CD14-positive monocyte (primary cell): ENCODE measurements around the gene ZSCAN5A. TPM values are rescaled to one million over a fixed set of nuclear protein-coding genes. Genes with fewer than 3 reads are reported as not detected.
A peak's percentile ranks its signal among the peaks of the same experiment; 100 is the strongest.
"Not testable (repeated sequence)": the region's sequence is repeated elsewhere in the genome, so short reads cannot be mapped to it uniquely, and the experiment has no call there.

Experiments used
- DNase-seq, 3 donors: peaks; one replicate each; pipeline ENCODE4 v3.0.0-alpha.2; 2011 to 2022
- H2AFZ ChIP-seq: 2 replicates; pipeline ENCODE4 v1.6.0; 2012; ENCODE audit warnings: mild to moderate bottlenecking, low read depth, low read length, inconsistent platforms; ENCODE audit not compliant: insufficient read depth, poor library complexity, severe bottlenecking
- H3K27ac ChIP-seq, 2 donors: 1 replicate in 1 of 2; 2 replicates in 1 of 2; pipeline ENCODE4 v1.5.1; 2012 to 2013; ENCODE audit warnings: low read length in 2 of 2, control low read depth in 1 of 2, inconsistent platforms in 1 of 2, low read depth in 1 of 2, mild to moderate bottlenecking in 1 of 2
- H3K27me3 ChIP-seq, 2 donors: one replicate each; pipeline versions ENCODE4 v1.6.0 to v1.6.1; 2011 to 2013; ENCODE audit warnings: low read length in 2 of 2; ENCODE audit not compliant: control insufficient read depth in 2 of 2, insufficient read depth in 2 of 2
- H3K36me3 ChIP-seq, 2 donors: replicated peaks in 1 of 2; 1 replicate in 1 of 2; 2 replicates in 1 of 2; pipeline versions ENCODE4 v1.5.1 to v1.6.1; 2012 to 2013; ENCODE audit warnings: low read length in 2 of 2, control low read depth in 1 of 2, inconsistent platforms in 1 of 2, mild to moderate bottlenecking in 1 of 2; ENCODE audit not compliant: insufficient read depth in 2 of 2, control insufficient read depth in 1 of 2
- H3K4me1 ChIP-seq, 2 donors: 1 replicate in 1 of 2; 2 replicates in 1 of 2; pipeline versions ENCODE4 v1.5.1 to v1.6.1; 2012 to 2013; ENCODE audit warnings: low read length in 2 of 2, control low read depth in 1 of 2, inconsistent platforms in 1 of 2, mild to moderate bottlenecking in 1 of 2, moderate library complexity in 1 of 2; ENCODE audit not compliant: insufficient read depth in 2 of 2, control insufficient read depth in 1 of 2
- H3K4me2 ChIP-seq: replicated peaks from 2 replicates; pipeline ENCODE3; 2012; ENCODE audit warnings: low read length, moderate library complexity, mild to moderate bottlenecking; ENCODE audit not compliant: poor library complexity, severe bottlenecking; ENCODE audit errors: extremely low read depth
- H3K4me3 ChIP-seq, 3 experiments: fragments of 200-600 bp in 1 of 3; sonication (generic) in 1 of 3; replicated peaks in 1 of 3; 1 replicate in 2 of 3; 2 replicates in 1 of 3; pipeline ENCODE4 v1.5.1; 2011 to 2013; ENCODE audit warnings: low read length in 3 of 3, mild to moderate bottlenecking in 3 of 3, control low read depth in 2 of 3, low read depth in 2 of 3, inconsistent platforms in 1 of 3, moderate library complexity in 1 of 3
- H3K79me2 ChIP-seq: 2 replicates; pipeline ENCODE4 v1.6.0; 2012; ENCODE audit warnings: mild to moderate bottlenecking, control low read depth, inconsistent platforms, low read length, moderate library complexity; ENCODE audit not compliant: insufficient read depth
- H3K9ac ChIP-seq: 2 replicates; pipeline ENCODE4 v1.6.0; 2017; ENCODE audit warnings: low read length, mild to moderate bottlenecking; ENCODE audit not compliant: insufficient read depth, poor library complexity, severe bottlenecking
- H3K9me3 ChIP-seq, 2 donors: replicated peaks in 1 of 2; 1 replicate in 1 of 2; 2 replicates in 1 of 2; pipeline versions ENCODE4 v1.5.1 to v1.6.1; 2012 to 2013; ENCODE audit warnings: low read length in 2 of 2, control low read depth in 1 of 2; ENCODE audit not compliant: control insufficient read depth in 1 of 2, insufficient read depth in 1 of 2
- H4K20me1 ChIP-seq: 2 replicates; pipeline ENCODE4 v1.6.0; 2012; ENCODE audit warnings: mild to moderate bottlenecking, low read length, control low read depth, moderate library complexity; ENCODE audit not compliant: insufficient read depth
- H3K27ac Mint-ChIP-seq, 7 donors: one replicate each; pipeline ENCODE4 v1.8.0; 2020; ENCODE audit warnings: mild to moderate bottlenecking in 7 of 7, mixed read lengths in 7 of 7, moderate library complexity in 6 of 7, inconsistent platforms in 2 of 7
- H3K27me3 Mint-ChIP-seq, 3 donors: one replicate each; pipeline ENCODE4 v1.8.0; 2021 to 2022; ENCODE audit warnings: low read depth in 3 of 3, mild to moderate bottlenecking in 3 of 3, mixed read lengths in 3 of 3, moderate library complexity in 3 of 3, inconsistent platforms in 1 of 3
- H3K36me3 Mint-ChIP-seq, 2 donors: one replicate each; pipeline ENCODE4 v1.8.0; 2020; ENCODE audit warnings: mixed read lengths in 2 of 2, inconsistent platforms in 1 of 2, mild to moderate bottlenecking in 1 of 2
- H3K4me1 Mint-ChIP-seq: one replicate; pipeline ENCODE4 v1.8.0; 2020; ENCODE audit warnings: mild to moderate bottlenecking, mixed read lengths
- H3K4me3 Mint-ChIP-seq, 2 donors: one replicate each; pipeline ENCODE4 v1.8.0; 2020; ENCODE audit warnings: mild to moderate bottlenecking in 2 of 2, mixed read lengths in 2 of 2, moderate library complexity in 1 of 2
- H3K9me3 Mint-ChIP-seq, 7 donors: one replicate each; pipeline ENCODE4 v1.8.0; 2020 to 2022; ENCODE audit warnings: mixed read lengths in 7 of 7, mild to moderate bottlenecking in 6 of 7, moderate library complexity in 6 of 7, inconsistent platforms in 2 of 7
- WGBS: methylation state at CpG from one replicate; pipeline ENCODE4 v1.1.5; 2013; ENCODE audit warnings: missing lambda C conversion rate; ENCODE audit not compliant: insufficient coverage; 5-methylcytosine and 5-hydroxymethylcytosine counted together
- intact Hi-C, 2 donors: fragments of 100-400 bp; cut with micrococcal nuclease; formaldehyde crosslinking; loops; one replicate each; pipeline versions ENCODE4 v1.15.0 to v1.15.1; 2023
- polyA plus RNA-seq, 3 donors: library from polyadenylated mRNA; depleted of rRNA in 1 of 3; unstranded in 2 of 3; stranded (reverse) in 1 of 3; fragments of 300-500 nt in 2 of 3; fragments of >200 nt in 1 of 3; fragmentation: Illumina TruSeq in 2 of 3; gene quantifications; 1 replicate in 2 of 3; 2 replicates in 1 of 3; pipeline ENCODE4 v1.2.3, GENCODE V29; 2012 to 2021
- TF ChIP-seq, protein P1 (sequence below): fragments of 200-600 bp; IDR thresholded peaks from one replicate; pipeline ENCODE4 v1.8.0; 2022; ENCODE audit warnings: antibody characterized with exemption, mild to moderate bottlenecking

ZSCAN5A gene
- polyA plus RNA-seq, 3 donors = 5.3 to 11.3 (median 6.3) TPM

DNA sequence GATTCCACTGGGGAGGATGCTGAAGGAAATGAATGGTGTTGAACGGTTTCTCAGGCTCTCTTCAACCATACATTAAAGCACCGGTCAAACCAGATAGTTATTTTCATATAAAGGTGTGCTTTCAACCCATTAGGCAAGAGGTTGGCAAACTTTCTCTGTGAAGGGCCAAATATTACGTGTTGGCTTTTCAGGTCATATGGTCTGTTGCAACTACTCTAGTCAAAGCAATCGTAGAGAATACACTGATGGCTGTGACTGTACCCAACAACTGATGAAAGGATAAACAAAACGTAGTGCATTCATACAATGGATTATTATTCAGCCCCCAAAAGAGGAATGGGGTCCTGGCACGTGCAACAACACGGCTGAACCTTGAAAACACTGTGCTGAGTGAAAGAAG, 5.8 kb downstream of the ZSCAN5A start:
- H3K27me3 ChIP-seq = no peaks in the 10 kb centered on the region
- peaks cover 11 to 19% of the 10 kb centered on the region in 2 donors for H3K4me1 ChIP-seq
- H2AFZ ChIP-seq = no peak overlapping the region
- no peak for DNase-seq
- H3K36me3 ChIP-seq = peaks cover 19 to 57% of the 10 kb centered on the region in 2 donors
- H3K27ac Mint-ChIP-seq = peak overlapping the region in 1 of 7 donors; percentile 8
- H3K9me3 Mint-ChIP-seq = no peaks in the 10 kb centered on the region
- peaks cover 20% of the 10 kb centered on the region for H3K4me1 Mint-ChIP-seq
- H3K9ac ChIP-seq = no peak overlapping the region
- H3K4me3 Mint-ChIP-seq = no peak overlapping the region
- 70% methylated on average over 3 of the region's 7 CpGs for WGBS
- H3K79me2 ChIP-seq = peaks cover 37% of the 10 kb centered on the region
- H3K36me3 Mint-ChIP-seq = peaks cover 51 to 65% of the 10 kb centered on the region in 2 donors
- H3K27ac ChIP-seq = no peak overlapping the region
- H3K4me3 ChIP-seq = no peak overlapping the region
- TF ChIP-seq, protein P1, sequence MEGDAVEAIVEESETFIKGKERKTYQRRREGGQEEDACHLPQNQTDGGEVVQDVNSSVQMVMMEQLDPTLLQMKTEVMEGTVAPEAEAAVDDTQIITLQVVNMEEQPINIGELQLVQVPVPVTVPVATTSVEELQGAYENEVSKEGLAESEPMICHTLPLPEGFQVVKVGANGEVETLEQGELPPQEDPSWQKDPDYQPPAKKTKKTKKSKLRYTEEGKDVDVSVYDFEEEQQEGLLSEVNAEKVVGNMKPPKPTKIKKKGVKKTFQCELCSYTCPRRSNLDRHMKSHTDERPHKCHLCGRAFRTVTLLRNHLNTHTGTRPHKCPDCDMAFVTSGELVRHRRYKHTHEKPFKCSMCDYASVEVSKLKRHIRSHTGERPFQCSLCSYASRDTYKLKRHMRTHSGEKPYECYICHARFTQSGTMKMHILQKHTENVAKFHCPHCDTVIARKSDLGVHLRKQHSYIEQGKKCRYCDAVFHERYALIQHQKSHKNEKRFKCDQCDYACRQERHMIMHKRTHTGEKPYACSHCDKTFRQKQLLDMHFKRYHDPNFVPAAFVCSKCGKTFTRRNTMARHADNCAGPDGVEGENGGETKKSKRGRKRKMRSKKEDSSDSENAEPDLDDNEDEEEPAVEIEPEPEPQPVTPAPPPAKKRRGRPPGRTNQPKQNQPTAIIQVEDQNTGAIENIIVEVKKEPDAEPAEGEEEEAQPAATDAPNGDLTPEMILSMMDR = no peak
- H3K27me3 Mint-ChIP-seq = peaks cover 0 to 2% (median 0%) of the 10 kb centered on the region in 3 donors
- intact Hi-C loops = loop anchor here in 1 of 2 donors (1.0 to 10.0 kb wide), 2 partner anchors 25 to 54 kb away; no protein-coding TSS in a partner anchor
- H4K20me1 ChIP-seq = no peaks in the 10 kb centered on the region
- no peaks in the 10 kb centered on the region for H3K9me3 ChIP-seq
- no peak overlapping the region for H3K4me2 ChIP-seq

DNA sequence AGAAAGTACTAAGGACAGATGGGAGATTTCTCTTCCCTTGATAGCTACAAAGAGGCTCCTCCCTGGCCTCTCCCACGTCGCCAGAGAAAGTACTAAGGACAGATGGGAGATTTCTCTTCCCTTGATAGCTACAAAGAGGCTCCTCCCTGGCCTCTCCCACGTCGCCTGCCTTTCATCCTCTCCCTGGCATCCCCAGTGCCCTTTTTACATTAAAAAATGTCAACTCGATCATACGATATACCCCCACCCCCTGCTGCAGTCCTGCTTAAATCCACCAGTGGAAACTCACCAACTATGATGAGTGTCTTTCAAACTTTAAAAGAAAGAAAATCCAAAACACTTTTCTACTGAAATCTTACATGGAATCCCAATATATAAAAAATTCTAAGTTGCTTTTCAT, 7.6 kb downstream of the ZSCAN5A start:
- H3K4me1 Mint-ChIP-seq, H4K20me1 ChIP-seq, H3K27ac ChIP-seq, H3K9me3 Mint-ChIP-seq, H3K9ac ChIP-seq, H3K4me3 ChIP-seq, DNase-seq, H3K4me3 Mint-ChIP-seq, H2AFZ ChIP-seq, H3K9me3 ChIP-seq, H3K27me3 ChIP-seq, H3K4me2 ChIP-seq, H3K4me1 ChIP-seq, H3K27me3 Mint-ChIP-seq: not testable (repeated sequence)
- peaks cover 55 to 71% of the 10 kb centered on the region in 2 donors for H3K36me3 Mint-ChIP-seq
- Histone ChIP-seq H3K36me3 (peaks cover 22 to 67% of the 10 kb centered on the region in 2 donors), H3K79me2 (peaks cover 20% of the 10 kb centered on the region)
- peak overlapping the region in 1 of 7 donors; percentile 7 for H3K27ac Mint-ChIP-seq
- 90% methylated on average over 2 of the region's 6 CpGs for WGBS
- intact Hi-C loops = loop anchor here in 1 of 2 donors (10.0 kb wide), 1 partner anchor 52 kb away; no protein-coding TSS in a partner anchor
